T follicular helper cell (primary cell): Measurements from ENCODE around the gene RNU6-1.

ENCODE experiments used
- DNase-seq: peaks from one replicate; pipeline ENCODE4 v3.0.0-alpha.2; 2020; ENCODE audit warnings: low read depth

The RNU6-1 gene

DNA sequence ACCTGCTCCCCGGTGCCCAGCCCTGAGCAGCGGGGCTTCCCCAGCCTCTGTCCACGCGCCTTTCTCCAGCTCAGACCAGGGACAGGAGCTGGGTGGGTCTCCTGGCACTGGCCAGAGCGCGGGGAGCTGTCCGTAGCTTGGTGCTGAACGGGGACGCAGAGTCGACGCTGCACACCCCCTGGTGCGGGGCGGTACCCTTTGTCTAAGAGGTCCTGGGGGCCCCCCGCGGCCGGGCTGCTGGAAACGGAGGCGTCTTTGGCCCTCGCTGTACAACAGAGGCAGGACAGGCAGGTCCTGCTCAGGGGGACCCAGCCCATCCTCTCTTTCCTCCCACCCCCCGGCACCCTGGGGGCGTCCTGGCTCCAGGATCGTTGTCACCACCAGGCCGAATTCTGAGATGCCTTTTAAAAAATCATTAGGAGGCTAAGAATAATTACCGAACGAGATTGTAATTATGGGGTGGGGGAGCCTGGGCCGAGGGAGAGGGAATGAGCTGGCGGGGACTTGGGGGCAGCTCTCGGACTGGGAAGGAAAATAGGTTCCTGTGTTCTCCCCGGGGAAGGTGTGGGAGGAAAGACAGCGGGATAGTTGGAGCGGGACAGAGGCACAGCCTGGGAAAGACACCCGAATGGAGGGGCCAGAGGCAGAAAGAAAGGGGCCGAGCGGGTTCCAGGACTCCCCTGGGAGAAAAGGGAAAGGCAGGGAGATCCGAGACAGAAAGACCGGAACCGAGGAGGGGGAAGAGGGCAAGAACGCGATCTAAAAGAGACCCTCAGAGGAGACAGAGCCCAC, 18.7 kb downstream of the RNU6-1 start:
- DNase-seq, result no peak

DNA sequence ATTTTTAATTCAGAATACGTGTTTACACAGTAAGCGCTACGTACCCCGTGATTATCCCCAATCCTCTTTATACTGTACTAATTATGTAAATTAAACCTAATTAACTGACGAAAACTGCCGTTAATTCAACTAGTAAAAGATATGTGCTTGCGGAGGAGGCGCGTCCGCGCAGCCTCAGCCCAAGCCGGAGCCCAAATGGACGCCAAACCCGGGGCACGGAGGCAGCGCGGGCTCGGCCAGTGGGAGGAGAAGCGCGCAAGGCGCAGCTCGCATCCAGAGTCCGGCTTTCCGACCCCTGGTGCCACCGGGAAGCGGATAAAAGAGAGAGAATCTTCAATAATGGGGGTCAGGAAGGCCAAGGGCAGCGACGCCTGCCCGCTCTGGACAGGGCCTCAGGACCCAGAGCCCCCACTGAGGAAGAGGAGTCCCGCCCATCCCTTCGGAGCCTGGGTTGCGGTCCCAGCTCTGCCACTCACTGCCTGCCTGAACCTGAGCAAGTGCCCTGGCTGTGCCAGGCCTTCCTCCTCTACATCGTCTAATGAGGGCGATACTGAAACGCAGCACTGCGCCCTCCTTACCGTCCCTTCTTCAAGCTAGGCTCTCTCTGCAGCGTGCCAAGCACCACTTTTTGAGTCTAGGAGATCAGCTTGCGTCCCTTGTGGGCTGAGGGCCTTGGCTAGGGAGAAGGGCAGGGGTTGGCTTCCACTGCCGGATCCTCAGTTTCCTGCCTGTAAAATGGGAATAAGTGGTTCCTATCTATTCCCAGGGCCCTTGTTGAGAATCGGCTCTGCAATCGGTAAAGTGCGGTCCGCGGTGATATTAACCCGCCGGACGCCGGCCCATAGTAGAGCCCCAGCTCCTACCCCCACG, 19.5 kb downstream of the RNU6-1 start:
- no peak for DNase-seq

DNA sequence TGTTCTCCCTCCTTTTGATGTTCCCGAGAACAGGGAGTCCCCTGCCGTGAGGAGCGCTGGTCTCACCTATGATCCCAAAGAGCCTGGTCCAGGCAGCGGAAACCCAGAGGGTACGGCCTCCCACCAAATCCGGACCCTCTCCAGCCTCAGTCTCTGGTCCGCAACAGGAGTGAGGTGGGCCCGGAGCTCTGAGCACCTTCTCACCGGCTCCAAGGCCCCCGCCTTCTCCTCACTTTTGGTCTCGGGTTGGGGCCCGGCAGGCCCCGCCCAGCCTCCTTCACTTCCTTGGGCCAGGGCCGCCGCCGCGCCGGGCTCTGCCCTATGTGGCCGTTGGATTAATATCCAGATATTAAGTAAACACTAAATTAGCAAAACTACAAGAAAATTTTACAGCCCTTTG, 20.2 kb downstream of the RNU6-1 start:
- no peak for DNase-seq

DNA sequence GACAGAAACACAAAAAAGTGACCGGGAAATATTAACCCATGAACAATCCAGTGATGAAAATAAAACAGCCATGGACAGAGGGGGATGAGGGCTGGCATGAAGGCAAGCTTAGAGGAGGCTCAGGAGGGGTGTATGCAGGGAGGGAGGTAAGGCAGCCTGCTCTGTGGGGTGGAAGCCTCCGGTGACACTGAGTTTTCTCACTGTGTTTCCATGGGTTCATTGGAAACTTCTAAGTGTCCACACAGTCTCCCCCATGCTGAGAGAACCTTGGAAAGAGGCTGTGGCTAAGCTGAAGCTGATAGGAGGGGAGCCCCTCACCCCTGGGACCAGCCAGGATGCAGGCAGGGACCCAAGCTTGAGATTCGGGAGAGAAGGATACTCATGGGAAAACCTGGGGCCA, 21.4 kb downstream of the RNU6-1 start:
- DNase-seq, result no peak

DNA sequence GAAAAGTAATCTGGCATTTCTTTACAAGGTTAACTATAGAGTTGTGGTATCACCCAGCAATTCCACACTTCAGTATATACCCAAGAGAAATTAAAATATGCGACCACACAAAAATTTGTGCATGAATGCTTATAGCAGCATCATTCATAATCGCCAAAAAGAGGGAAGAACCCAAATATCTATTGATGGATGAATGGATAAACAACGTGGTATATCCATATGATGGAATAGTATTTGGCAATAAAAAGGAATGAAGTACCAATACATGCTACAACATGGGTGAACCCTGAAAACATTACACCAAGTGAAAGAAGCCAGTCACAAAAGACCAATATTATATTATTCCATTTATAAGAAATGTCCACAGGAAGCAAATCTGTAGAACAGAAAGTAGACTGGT, 23.2 kb downstream of the RNU6-1 start:
- DNase-seq, result no peak

DNA sequence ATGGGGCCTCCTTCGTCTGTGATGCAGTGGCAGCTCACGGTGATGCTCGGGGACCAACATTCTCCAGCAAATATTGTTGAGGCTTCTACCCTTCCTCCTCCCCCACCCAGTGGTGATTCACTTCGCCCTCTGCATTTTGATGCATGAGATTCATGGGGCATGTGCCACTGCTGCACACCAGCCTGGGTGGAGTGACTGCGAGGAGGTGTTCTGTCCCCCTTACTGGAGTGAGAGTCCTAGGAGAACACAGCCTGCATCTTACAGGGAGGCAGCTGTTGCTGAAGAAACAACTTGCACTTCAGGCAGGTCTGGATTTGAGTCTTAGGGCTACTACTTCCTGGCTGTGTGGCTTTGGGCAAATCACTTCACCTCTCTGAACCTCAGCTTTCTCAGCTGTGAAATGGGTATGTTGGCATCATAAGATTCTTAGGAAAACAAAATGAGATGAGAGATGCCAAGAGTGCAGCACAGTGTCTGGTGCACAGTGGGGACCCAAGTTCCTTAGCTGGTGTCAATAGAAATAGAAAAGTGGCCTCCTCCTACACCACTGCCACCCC, 24.7 kb downstream of the RNU6-1 start:
- no peak for DNase-seq

DNA sequence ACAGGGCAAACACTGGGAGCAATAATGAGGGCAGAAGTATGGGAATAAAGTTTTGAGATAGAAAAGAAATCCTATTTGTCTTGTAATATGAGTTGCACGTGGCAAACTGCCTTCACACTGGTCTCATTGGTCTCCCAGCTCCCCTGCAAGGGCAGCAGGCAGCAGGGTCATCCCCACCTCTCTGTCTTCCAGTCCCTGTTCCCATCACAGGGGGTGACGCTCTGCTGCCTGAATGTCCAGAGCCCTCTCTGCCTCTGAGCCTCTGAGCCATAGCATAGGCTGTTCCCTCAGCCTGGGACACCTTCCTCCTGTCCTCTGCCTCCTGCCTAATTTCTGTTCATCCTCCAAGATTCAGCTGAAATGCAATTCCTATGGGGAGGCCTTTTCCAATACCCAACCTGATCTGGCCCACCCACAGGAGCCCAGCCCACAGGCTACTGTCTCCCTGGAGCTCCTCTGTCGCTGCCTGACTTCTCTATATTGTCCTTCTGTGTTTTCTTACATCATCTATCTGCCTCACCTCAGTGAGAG, 26.7 kb downstream of the RNU6-1 start:
- DNase-seq, result no peak

DNA sequence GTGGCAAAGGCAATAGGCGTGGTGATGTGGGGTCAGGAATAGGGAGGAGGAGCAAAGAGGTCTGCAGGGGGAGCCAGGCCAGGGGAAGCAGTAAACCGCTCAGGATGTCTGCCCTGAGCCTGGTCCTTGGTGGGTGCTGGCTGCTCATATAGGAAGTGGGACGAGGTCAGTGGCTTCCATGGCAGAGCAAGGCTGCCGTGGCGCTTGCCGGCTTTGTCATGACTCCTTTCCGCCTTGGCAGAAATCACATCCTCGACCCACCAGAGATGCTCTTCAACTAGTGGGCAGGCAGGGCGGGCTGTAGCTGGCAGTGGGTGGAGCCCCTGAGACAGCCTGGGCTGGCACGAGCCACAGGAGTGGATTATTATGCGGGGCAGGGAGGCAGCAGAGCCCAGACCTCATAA, 27.6 kb downstream of the RNU6-1 start:
- no peak for DNase-seq

DNA sequence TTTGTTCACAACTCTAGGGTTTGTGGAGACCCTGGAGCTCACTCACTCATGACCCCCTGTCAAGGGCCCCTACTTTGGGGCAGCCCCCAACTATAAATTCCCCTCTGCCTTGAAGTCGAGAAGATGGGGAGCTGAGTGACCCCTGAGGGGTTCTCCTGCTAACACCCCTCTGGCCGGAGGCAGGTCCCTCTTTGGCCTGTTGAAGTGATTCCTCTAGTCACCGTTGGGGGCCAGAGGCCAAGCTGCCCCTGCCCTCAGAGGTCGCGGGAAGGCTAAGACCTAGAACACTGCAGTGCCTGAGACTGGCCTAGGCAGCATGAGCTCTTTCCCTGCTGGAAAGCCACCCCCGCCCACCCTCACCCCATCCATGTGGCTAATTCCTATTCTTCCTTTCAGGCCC, 30.0 kb downstream of the RNU6-1 start:
- no peak for DNase-seq

DNA sequence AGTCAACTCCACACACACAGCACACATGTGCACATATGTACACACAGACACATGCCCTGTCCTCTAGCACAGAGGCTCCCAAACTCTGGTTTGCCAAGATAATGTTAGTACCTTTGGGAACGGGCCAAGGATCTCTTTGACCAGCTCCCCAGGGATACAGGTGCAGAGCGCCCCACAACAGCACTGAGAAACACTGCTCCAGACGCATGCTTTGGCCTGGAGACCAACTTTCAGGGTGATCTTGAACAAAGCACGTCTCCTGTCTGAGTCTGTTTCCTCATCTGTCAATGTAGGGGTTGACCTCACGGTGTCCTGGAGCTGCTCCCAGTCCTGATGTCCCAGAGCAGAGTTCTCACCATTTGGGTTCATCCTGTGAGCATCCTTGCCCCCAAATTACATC, 30.4 kb downstream of the RNU6-1 start:
- DNase-seq, result no peak

DNA sequence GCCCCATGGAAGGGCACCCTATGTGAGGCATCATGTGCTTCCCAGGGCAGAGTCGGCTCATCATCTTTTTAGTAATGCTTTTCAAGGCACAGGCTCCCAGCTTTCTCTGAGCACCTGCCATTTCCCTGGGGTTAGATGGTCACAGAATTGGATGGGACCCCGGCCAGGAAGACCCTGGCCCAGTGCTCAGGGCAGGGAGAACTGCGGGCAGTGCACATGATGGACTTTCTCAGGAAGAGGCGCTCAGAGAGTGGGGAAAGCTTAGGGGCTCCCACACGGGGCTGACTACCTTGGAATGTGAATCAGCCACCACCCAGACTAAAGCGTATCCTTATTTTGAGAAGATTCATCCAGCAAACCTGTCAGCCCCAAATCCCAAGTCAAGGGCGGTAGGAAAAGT, 31.0 kb downstream of the RNU6-1 start:
- no peak for DNase-seq

DNA sequence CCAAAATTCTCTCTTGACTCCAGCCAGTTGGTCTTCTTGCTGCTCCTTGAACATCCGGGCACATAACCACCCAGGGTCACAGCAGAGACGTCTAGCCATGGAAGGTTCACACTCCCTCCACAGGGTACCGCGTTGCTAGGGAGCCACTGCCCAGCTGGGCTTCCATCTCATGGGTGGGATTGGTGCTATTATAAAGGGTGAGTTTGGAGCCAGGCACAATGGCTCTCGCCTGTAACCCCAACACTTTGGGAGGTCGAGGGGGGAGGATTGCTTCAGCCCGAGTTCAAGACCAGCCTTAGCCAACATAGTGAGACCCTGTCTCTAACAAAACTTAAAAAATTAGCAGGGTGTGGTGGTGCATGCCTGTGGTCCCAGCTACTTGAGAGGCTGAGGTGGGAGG, 32.0 kb downstream of the RNU6-1 start:
- DNase-seq, result no peak

DNA sequence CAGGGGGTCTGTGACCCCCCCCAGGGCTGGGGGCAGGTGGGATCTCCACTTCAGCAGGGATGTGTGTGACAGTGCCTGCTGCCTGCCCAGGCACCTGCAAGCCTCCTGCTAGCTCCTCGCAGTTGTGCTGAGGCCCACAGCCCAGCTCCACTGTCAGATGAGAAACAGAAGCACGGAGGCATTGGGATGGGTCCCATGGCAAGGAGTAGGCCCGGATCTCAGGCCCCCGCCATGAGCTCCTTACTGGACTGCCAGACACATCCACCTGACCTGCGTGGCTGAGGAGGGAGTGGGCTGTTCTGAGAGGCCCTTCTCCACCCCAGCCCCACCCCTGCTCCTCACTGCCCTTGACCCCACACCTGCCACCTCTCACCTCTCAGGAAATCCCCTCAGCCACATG, 32.7 kb downstream of the RNU6-1 start:
- DNase-seq, result no peak

DNA sequence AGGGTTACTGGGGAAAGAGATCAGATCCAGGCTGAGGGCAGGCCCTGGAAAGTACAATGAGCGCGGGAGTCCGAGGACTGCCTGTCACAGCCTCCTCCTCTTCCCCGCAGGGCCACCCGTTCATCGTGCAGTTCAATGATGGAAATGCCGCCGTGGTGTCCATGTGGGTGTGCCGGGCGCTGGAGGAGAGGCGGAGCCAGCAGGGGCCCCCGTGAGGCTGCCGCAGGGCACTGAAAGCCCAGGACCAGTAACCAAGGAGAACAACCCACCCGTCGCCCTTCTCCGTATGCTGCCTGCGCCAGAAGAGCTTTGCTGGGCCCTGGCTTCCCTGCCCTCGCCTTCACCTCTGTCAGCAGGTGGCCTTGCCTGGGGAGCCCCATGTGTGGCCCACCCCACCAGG, 33.3 kb downstream of the RNU6-1 start:
- DNase-seq, result no peak

DNA sequence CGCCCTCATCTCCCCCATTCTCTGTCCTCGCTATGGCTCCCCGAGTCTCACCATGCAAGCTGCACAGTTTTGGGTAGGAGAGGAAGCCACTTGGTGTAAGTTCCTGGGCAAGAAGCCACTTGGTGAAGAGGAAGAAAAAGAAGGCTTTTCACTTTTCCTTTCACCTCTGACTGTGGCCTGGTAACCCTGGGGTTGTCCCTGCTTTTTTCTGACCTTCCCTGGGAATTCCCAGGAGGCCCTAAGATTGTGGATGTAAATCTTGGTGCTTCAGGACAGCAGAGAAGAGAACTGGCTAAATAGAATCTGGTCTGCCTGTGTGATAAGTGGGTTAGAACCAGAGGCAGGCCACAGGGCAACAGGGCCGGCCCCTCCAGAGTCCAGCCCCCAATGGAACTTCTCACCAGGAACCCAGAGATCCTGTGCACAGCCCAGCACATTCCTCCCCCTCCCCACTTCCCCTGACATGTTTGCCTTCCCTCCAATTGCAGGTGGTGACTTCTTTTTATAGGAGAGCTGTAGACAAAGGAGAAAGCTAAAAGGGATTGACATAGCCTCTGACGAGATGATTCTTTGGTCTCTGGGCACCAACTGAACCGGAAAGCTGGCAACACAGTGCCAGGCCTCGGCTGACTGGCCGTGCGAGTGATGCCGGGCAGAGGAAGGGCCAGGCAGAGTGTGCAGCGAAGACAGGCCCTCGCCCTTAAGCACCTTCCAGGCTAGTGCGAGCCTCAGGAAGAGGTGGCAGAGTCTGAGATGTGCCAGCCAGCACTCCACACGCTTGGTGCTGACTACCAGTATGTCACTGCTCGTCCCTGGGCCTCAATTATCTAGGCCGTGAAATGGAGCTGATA, 34.0 kb downstream of the RNU6-1 start:
- no peak for DNase-seq

DNA sequence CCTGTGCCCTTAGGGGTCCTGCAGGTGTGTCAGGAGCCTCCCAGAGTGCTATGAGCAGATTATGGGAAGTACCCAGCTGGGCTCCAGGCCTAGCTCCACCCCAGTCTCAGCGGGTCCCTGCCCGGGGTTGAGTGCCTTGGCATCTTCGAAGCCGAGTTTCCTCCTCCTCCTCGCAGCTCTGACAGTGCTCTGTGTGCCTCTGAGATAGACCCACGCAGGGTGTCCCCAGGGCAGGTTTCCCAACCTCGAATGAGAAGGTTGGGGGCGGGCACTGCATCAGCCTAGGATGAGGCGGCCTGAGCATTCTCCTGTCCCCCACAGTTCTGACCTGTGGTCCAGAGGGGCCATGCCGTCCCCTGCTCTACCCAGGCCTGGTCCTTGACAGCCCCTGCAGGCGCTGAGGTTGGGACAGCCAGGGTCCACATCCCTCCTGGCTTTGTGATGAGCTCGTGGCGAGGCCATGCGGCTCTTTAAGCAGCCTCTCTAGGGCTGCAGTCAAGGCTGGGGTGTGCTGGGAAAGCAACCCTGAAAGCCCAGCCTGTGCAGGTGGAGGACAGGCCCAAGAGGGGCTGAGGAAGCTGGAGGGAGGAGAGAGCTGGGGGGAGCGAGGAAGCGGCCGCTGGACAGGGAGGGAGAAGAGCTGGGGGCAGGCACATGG, 34.7 kb downstream of the RNU6-1 start:
- no peak for DNase-seq

DNA sequence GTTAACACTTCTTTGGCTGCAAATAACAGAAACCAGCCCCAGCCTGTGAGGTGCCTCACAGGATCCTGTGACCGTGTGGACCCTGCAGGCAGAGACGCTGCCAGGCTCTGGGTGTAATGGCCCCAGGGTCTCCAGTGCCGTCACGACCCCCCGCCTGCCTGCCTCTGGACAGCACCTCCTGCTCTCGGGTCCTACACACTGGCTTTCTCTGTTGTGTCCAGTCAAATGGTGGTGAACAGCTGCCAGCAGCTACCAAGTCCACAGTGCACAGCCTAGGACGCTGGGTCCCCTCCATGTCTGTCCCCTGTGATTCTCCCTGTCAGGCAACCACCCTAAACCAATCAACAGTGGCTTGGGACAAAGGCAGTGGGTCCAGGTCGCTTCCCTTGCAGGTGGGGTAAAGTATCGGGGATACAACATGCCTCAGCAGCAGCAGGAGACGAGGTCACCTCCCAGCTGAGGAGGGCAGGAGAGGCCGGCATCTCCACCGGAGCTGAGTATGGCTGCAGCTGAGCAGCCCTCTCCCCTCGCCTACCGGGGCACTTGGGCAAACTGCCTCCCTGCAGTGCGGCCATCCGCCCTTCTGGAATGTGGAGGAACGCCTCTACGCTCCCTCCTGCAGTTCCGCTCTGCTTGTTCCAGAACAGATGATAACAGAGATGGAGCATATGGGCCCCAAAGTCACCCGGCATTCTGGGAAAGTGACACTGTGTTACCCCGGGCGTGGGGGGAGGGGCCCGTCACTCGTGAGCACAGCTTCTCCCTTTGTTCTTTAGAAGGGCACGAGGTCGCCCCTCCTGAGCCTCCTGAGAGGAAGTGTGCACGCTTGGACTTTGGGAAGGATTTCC, 35.6 kb downstream of the RNU6-1 start:
- DNase-seq, result no peak

DNA sequence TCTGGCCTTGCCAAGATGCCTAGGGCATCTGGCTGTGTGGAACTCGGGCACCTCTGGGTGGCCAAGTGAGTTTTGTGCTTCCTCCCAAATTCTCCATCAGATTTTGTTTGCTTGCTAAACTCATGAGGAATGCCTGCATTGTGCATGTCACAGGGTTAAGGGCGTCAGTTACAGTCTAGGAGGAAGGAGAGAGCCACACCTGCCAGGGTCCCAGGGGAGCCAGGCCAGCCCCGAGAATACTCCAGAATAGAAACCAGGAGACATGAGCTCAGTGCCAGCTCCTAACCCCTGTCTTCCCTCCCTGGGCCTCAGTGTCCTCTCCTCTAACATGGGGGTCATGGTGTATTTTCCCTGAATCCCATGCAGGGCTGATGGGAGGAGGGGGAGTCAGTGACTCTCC, 36.5 kb downstream of the RNU6-1 start:
- no peak for DNase-seq

DNA sequence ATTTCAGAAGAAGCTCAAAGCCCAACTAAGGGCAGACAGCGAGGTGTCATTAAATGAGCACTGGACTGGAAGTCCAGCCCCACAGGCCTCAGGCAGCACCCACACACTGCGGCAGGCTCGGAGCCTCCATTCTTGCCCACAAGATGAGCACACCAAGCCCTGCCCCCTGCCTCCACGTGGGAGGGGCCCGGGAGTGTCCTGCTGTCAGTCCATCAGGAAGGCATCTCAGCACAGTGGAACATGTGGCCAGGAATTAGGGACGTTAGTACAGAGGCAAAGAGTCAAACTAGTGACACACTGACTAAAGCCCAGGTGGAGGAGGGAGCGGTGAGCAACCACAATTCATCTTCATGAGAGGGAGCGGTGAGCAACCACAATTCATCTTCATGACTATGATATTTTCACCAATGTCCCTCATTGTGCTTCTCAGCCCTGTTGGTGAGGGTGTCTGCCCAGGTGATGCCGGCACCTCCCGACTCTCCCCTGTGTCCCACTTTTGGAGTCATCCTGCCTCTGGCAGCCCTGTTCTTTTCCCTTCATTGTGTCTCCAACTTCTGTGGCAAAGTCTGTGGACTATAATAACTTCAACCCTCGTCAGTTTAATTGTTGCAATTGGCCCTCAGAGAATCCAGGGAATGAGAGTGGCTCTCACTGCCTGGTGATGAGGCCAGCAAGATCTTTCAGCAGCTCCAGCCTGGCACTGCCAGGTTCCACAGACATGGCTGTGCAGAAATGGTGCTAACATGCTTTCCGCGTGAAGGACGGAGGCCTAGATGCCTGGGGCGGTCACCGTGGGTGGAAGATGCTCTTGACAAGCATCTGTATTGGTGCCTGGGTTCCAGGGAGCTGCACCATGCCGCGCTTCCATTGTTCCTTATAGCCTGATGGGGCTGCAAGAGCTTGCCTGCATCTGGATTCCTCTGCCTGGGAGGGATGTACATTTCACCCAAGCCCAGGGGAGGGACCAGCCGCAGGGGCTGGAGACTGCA, 37.6 kb downstream of the RNU6-1 start:
- DNase-seq, result no peak
